SHP77 treated with DMSO at 0.1 percent for 48 hours (cell line): ENCODE data around the gene NXT1.
"Not testable (repeated sequence)": the region's sequence is repeated elsewhere in the genome, so short reads cannot be mapped to it uniquely, and the experiment has no call there.

Experiments
- DNase-seq: peaks from one replicate; lab custom pipeline; 2025; lab: John Stamatoyannopoulos, UW

Gene NXT1

GRCh38 chr20:23350196-23350903, at the start of gene NXT1:
NXT1 (plus strand) TSS chr20:23350791; CDS start chr20:23354042, 3,251 bp downstream.
- peak; percentile 97 for DNase-seq

DNA sequence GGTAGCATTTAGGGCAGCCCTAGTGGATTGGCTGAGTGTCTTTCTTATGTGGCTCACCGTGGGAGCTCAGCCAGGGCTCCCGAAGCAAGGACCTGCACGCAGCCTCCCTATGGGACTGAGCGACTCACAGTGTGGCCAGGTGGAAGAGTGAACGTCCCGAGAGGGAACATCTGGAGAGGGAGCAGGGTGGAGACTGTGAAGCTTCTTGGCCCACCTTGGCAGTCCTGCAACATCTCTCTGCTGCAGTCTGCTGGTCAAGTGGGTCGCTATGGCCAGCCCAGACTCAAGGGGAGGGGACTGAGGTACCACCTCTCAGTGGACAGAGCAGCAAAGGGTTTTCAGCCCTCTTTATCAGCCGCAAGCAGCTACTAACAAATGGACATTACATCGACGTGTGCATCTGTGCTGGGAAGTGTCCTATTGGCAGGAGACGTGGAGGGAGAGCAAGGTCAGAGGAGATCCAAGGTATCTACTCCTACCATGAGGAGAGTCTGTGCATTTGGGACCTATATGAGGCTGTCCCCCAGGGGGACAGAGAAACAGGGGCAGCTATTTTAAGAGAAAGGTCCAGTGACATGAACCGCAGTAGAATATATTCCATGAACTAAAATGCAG, 49.0 kb upstream of the NXT1 start:
- DNase-seq = no peak

- DNase-seq = no peak
These were observed 48.2 kb upstream of the NXT1 start for GRCh38 chr20:23302386-23302785.

DNA sequence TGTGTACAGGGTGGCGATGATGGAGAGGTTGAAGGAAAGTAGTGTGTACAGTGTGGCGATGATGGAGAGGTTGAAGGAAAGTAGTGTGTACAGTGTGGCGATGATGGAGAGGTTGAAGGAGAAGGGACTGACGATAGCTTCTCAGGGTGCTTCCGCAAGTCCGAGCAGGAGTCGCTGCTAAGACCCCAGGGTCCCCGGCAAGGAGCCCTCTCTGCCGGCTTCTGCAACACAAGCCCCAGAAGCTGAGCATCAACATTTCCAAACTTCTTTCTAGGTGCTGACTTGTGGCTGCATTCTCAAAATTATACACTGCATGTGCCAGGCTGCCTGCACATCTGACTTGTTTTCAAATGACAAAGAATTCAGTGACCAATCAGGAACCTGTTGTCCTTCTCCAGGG, 47.8 kb upstream of the NXT1 start:
- DNase-seq = no peak

DNA sequence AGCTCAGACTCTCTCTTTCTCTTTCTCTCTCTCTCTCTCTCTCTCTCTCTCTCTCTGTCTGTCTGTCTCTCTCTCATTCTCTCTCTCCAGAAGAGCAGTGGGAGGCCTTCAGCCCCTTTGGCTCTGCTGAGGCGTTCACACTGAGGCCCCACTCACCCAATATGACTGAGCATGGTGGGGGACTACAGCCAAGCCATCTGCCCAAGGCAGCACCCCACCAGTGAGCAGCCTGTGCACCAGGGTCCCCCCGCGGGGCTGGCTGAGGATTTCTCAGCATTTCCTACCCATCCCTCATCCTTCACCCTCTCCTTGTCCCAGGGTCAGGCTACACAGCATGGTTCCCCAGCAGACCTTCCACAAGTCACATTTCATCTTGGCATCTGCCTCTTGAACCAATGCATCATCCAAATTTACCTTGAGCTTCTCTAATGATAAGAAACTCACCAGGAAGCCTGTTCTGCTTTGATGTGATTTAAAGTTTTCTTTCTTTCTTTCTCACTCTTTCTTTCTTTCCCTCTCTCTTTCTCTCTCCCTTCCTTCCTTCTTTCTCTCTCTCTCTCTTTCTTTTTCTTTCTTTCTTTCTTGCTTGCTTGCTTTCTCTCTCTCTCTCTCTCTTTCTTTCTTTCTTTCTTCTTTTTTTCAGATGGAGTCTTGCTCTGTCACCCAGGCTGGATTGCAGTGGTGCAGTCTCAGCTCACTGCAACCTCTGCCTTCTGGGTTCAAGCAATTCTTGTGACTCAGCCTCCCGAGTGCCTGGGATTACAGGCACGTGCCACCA, 47.1 kb upstream of the NXT1 start:
- DNase-seq = no peak

DNA sequence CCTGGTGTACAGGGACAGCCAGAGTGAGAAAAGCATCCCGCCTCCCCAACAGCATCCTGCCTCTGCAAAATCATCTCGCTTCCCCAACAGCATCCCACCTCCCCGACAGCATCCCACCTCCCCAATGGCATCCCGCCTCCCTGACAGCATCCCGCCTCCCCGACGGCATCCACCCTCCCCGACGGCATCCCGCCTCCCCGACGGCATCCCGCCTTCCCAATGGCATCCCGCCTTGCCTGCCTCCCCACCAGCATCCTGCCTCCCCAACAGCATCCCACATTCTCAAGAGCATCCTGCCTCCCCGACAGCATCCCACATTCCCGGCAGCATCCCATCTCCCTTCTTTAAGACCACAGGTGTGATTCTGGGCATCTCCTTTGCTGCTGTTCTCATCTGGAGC, 46.0 kb upstream of the NXT1 start:
- DNase-seq = no peak

- DNase-seq = no peak
These were observed 45.5 kb upstream of the NXT1 start for GRCh38 chr20:23305098-23305497.

DNA sequence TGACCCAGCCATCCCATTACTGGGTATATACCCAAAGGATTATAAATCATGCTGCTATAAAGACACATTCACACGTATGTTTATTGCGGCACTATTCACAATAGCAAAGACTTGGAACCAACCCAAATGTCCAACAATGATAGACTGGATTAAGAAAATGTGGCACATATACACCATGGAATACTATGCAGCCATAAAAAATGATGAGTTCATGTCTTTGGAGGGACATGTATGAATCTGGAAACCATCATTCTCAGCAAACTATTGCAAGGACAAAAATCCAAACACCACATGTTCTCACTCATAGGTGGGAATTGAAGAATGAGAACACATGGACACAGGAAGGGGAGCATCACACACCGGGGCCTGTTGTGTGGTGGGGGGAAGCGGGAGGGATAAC, 43.2 kb upstream of the NXT1 start:
- DNase-seq = not testable (repeated sequence)

DNA sequence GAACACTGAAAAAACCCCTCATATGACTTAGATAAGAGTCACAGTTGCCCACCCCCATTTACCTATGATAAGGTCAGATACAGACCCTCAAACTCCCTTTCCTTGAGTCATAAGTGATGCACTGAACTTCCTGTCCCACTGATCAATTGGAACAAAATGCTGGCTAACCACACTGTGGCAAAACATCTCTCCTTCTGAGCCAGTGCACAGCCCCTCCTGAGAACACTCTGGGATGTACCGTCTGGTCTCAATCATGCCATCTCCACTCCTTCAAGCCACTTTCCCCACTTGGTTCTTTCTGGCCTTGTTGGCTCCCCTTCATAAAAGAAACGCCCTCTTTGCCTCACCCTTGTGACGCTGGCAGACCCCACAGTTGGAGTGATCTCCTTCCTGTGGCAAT, 42.6 kb upstream of the NXT1 start:
- no peak for DNase-seq

DNA sequence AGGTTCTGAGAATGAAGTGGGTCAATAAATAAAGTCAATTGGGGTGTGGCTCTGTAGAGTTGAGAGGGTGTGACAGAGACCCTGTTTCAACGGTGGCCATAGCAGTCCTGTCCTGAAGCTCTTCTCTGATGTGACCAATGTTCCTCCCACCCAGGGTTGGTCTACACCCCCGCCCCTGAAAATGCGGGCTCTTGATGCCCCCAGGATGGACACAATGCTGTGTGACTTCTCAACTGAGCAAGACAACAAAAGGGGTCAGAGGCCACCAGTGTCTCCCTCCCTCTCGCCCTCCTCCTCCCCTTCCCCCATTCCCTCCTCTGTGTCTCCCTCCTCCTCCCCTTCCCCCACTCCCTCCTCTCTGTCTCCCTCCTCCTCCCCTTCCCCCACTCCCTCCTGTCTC, 41.7 kb upstream of the NXT1 start:
- DNase-seq = no peak

GRCh38 chr20:23309781-23310180, 40.8 kb upstream of the NXT1 start:
- no peak for DNase-seq

DNA sequence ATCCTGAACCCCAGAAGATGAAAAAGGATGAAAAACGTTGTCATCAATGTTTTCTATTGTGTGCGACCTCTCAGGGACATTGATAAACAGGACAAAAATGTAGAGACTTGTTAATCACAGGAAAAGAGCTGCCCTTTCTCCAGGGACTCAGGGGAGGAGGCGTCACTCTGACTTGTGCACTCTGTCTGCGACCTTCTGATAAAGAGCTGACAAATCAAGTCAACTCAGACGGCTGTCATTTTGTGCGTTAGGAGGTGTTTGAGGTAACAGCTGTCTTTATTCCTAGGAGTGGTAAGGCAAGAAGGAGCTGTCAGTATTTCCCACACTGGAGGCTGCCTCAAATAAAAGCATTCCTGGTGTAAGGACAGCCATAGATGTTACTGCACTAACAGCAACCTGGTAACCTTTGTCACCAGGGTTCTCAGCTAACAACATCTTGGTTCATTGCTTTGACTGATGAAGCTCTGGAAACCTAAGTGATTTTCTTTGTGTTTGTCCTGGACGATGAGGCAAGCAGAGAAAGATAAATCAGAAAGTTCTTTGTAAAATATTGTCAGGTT, 38.6 kb upstream of the NXT1 start:
- DNase-seq = no peak

GRCh38 chr20:23313271-23313670, 37.3 kb upstream of the NXT1 start:
- no peak for DNase-seq

GRCh38 chr20:23314699-23315098, 35.9 kb upstream of the NXT1 start:
- no peak for DNase-seq

DNA sequence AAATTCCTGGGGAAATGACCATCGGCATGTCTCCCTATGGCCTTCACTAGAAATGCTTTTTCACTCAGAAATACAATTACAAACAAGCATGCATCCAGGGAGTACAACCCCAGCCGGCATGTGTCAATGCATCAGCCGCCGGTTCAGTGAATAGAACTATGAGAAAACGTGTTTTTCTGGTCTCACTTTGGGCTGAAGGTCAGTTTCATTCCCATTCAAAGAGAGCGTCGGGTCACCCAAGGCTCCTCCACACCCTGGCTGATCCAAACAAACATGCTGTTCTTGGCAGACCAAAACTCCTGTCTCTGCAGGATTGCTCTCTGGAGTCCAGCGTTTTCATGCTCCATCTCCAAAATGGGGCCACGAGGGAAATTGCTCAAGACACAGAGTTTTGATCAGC, 35.5 kb upstream of the NXT1 start:
- DNase-seq = no peak

DNA sequence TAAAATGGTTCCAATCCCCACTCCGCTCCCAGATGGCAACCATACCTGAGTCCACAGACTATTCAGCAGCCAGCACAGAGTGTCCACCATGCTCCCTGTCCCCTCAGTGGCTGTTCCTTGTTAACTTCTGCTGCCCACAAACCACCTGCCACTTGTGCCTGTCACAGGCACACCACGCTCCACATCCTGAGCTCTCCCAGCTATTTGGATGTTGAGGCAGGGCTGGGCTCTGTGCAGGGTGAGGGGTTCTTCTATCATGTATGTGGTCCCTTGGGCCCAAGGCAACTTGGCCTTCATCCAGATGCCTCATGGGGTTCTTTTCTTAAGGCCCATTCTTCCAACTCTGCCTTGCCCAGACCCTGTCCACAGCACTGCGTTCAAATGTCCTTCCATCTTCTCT, 34.0 kb upstream of the NXT1 start:
- no peak for DNase-seq

DNA sequence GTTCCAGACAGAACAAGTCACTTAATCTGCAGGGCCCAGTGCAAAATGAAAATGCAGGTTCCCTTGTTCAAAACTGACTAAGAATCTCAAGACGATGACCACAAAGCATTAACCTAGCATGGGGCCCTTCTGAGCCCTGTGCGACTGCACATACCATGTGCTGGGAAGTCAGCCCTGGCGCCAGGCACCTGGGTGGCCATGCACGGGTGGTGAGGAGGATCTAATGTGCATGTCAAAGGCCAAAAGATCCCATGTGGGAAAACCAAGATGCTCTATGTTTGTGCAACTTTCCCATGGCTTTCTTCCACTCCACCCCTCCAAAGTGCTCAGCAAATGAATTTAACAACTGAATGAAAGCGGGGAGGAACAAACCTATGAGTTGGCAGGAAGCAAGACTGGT, 33.5 kb upstream of the NXT1 start:
- no peak for DNase-seq

- DNase-seq = no peak
These were observed 32.2 kb upstream of the NXT1 start for GRCh38 chr20:23318347-23318746.

DNA sequence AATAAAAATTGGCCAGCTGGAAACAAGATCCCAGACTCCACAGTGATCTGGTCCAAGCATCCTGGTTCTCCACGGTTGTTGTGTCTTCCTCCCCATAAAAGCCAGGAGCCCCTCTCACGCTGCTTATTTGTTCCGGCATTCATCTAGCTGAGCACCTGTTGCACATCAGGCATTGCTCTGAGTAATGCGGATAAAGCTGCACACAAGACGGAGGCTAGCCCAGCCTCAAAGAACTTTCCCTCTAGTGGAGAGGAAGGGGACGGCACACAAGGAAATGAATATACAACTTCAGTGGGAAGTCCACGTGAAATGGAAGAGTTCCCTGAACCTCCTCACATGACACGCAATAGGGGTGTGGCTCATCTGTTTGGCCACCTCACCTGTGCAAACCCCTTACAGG, 30.3 kb upstream of the NXT1 start:
- no peak for DNase-seq

GRCh38 chr20:23325107-23325506, 25.5 kb upstream of the NXT1 start:
- no peak for DNase-seq

GRCh38 chr20:23326774-23327173, 23.8 kb upstream of the NXT1 start:
- no peak for DNase-seq

DNA sequence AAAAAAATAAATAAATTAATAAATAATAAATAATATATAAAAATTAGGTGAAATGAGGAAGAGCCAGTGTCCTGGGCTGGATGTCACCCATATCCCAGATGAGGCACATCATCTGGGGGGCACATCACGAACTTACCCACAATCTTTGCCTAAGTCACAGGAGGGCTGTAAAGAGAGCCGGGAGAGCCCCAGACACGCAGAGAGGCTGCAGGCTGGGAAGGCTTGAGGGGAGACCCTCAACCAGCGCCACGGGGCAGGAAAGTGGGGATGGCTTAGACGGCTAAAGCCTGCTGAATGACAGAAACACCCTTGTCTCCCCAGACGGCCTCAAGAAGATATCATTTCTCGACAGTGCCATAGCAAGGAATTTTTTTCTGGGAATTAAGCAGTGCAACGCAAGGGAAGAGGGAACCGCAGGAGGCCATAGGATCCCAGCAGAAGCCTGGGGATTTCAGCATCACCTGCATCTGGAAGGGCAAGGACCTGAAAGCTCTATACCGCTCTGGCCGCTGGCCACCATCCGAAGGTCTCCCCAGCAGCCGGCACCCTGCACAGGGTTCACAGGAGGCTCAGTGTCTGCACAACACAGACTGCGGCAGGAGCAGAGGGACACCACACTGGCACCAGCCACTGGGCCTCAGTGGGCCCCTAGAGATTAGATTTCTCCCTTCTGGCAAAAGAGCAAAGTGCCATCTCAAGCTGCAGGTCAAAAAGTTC, 22.8 kb upstream of the NXT1 start:
- no peak for DNase-seq
